Activated T-helper 17 cell treated with anti-CD3 and anti-CD28 coated beads, Interleukin-2, amount 50 U/mL, for 72 hours (primary cell): Measurements from ENCODE around the gene DNAJC21. TPM values are rescaled to one million over a fixed set of nuclear protein-coding genes. Genes with fewer than 3 reads are reported as not detected.

Experiments
- ATAC-seq: fragments of 150-1000 bp; cut with Tn5 transposase; replicated peaks from 2 replicates; pipeline ENCODE4 v1.10.0; 2021; ENCODE audit warnings: mild to moderate bottlenecking, moderate library complexity
- H3K27ac Mint-ChIP-seq: one replicate; pipeline ENCODE4 v1.8.0; 2022; ENCODE audit warnings: mixed read lengths
- H3K27me3 Mint-ChIP-seq: one replicate; pipeline ENCODE4 v1.8.0; 2022; ENCODE audit warnings: mixed read lengths
- H3K36me3 Mint-ChIP-seq: one replicate; pipeline ENCODE4 v1.8.0; 2022; ENCODE audit warnings: low read depth, mild to moderate bottlenecking, mixed read lengths
- H3K4me1 Mint-ChIP-seq: one replicate; pipeline ENCODE4 v1.8.0; 2022; ENCODE audit warnings: mixed read lengths
- H3K4me3 Mint-ChIP-seq: one replicate; pipeline ENCODE4 v1.8.0; 2022; ENCODE audit warnings: mild to moderate bottlenecking, mixed read lengths
- H3K9me3 Mint-ChIP-seq: one replicate; pipeline ENCODE4 v1.8.0; 2022; ENCODE audit warnings: mixed read lengths
- total RNA-seq, 2 donors: library from RNA; stranded (reverse); gene quantifications; one replicate each; pipeline ENCODE4 v1.2.3, GENCODE V29; 2022

Gene DNAJC21
- total RNA-seq, 2 donors from 2014 or later: 33.2 to 53.4 TPM

DNA sequence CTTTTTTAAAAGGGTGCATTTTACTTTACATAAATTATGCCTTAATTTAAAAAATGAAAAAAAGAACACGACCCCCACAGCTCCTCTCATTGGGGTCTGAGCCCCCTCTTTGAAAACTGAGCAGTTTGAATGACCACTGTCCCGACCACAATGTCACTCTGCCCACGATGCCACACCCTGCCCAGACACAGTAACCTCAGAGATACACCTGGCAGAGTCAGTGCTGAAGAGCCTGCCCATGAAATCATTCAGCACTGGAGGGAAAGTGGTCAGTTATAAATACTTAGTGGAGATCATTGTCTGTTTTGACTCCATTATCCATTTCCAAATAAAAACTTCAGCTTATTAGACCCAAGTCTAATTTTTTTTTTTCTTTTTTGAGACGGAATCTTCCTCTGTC is 49.3 kb downstream of the DNAJC21 start:
- H3K27ac Mint-ChIP-seq: no peak overlapping the region
- H3K36me3 Mint-ChIP-seq: no peaks in the 10 kb centered on the region
- H3K4me1 Mint-ChIP-seq: no peaks in the 10 kb centered on the region
- ATAC-seq: no peak
- H3K9me3 Mint-ChIP-seq: peaks cover 4% of the 10 kb centered on the region
- H3K4me3 Mint-ChIP-seq: no peak overlapping the region
- H3K27me3 Mint-ChIP-seq: no peaks in the 10 kb centered on the region

GRCh38 chr5:34982823-34983222 is 53.5 kb downstream of the DNAJC21 start:
- Mint-ChIP-seq H3K4me1 (no peaks in the 10 kb centered on the region), H3K4me3 (no peak overlapping the region), H3K27me3 (peaks cover 18% of the 10 kb centered on the region), H3K9me3 (peaks cover 15% of the 10 kb centered on the region), H3K36me3 (no peaks in the 10 kb centered on the region), H3K27ac (no peak overlapping the region)
- no peak for ATAC-seq

DNA sequence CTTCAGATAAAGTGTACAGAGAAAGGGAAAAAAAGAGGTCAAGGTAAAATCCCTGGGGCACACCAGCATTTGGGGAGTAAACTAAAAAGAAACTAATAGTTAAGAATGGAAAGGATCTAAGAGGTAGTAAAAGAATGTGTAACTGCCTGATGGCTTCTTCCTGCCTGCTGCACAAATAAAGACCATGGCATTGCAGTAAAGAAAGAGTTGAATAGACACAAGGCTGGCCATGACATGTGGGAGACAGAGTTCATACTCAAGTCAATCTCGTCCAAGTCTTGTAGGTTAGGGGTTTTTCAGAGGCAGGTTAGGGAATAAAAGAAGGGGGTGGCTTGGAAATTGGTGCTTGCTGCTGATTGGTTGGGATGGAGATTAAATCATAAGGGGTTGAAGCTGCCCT is 57.6 kb downstream of the DNAJC21 start:
- H3K27me3 Mint-ChIP-seq: peaks cover 39% of the 10 kb centered on the region
- no peak overlapping the region for H3K27ac Mint-ChIP-seq
- H3K4me3 Mint-ChIP-seq: no peak overlapping the region
- no peaks in the 10 kb centered on the region for H3K36me3 Mint-ChIP-seq
- H3K4me1 Mint-ChIP-seq: no peaks in the 10 kb centered on the region
- ATAC-seq: no peak
- peaks cover 14% of the 10 kb centered on the region for H3K9me3 Mint-ChIP-seq

DNA sequence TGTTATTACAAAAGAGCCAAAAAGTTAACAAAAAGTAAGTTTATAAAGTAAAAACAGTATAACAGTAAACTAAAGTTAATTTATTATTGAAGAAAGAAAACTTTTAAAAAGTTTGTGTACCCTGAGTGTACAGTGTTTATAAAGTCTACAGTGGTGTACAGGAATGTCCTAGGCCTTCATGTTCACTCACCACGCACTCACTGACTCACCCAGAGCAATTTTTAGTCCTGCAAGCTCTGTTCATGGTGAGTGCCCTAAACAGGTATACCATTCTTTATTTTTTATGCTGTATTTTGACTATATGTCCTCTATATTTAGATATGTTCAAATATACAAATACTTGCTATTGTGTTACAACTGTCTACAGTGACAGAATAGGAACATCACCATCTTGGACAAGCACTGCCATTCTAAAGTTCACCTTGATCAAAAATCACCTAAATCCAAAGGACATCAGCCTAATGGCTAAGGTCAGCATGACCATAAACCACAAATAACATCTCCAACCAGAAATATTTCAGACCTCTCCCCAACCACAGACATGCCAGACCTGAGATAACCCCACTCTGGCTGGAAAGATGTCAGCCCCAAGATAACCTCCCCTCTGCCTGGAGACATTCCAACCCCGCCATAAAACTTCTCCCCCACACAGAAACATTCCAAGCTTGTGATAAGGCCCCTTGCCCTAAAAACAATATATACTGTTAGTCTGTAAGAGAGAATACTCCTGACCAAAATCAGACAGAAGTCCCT is 62.3 kb downstream of the DNAJC21 start:
- Mint-ChIP-seq H3K9me3 (peaks cover 5% of the 10 kb centered on the region), H3K27ac (no peak overlapping the region), H3K4me1 (no peaks in the 10 kb centered on the region), H3K4me3 (no peak overlapping the region), H3K27me3 (peaks cover 53% of the 10 kb centered on the region), H3K36me3 (no peaks in the 10 kb centered on the region)
- no peak for ATAC-seq

GRCh38 chr5:34993951-34994350 is 64.6 kb downstream of the DNAJC21 start:
- H3K9me3 Mint-ChIP-seq: no peaks in the 10 kb centered on the region
- no peaks in the 10 kb centered on the region for H3K4me1 Mint-ChIP-seq
- H3K36me3 Mint-ChIP-seq: no peaks in the 10 kb centered on the region
- ATAC-seq: no peak
- no peak overlapping the region for H3K27ac Mint-ChIP-seq
- H3K27me3 Mint-ChIP-seq: peaks cover 35% of the 10 kb centered on the region
- no peak overlapping the region for H3K4me3 Mint-ChIP-seq

DNA sequence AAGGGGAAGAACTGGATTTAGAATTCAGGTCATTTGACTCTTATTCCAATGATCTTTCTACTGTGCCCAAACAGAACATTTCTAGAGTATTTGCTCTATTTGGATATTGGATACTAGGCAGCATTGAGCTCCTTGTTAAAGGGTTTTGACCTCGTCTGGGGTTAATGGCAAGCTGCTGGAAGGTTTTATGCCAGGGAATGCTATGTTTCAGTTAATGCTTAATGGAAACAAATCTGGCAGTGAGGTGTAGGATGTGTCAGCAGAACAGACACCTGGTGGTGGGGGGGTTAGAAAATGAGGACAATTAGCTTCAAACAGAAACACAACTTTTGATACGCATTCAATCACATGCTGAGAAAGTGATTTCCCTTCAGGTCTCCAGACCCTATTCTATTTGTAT is 66.9 kb downstream of the DNAJC21 start:
- Mint-ChIP-seq H3K9me3 (no peaks in the 10 kb centered on the region), H3K27ac (no peak overlapping the region), H3K4me1 (no peaks in the 10 kb centered on the region), H3K36me3 (no peaks in the 10 kb centered on the region), H3K4me3 (no peak overlapping the region), H3K27me3 (peaks cover 29% of the 10 kb centered on the region)
- no peak for ATAC-seq

GRCh38 chr5:34998058-34998789 is 68.9 kb downstream of the DNAJC21 start:
- H3K4me1 Mint-ChIP-seq: no peaks in the 10 kb centered on the region
- ATAC-seq: no peak
- no peaks in the 10 kb centered on the region for H3K9me3 Mint-ChIP-seq
- peaks cover 20% of the 10 kb centered on the region for H3K27me3 Mint-ChIP-seq
- H3K27ac Mint-ChIP-seq: no peak overlapping the region
- no peak overlapping the region for H3K4me3 Mint-ChIP-seq
- H3K36me3 Mint-ChIP-seq: no peaks in the 10 kb centered on the region

DNA sequence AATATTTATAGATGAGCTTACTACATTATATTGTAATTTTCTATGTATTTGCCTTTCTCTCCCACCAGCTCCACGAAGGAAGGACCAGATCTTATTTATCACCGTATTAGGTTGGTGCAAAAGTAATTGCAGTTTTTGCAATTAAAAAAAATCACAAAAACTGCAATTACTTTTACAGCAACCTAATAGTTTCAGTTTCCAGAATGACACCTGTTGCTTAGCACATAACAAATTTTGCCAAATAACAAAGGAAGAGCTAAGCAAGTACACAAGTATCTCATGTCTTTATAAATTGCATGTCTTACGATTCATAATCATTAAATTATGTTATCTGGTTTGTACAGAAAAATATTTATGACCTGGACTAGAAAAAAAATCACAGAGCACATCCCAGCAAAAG is 72.5 kb downstream of the DNAJC21 start:
- H3K27me3 Mint-ChIP-seq: peaks cover 20% of the 10 kb centered on the region
- ATAC-seq: no peak
- no peaks in the 10 kb centered on the region for H3K36me3 Mint-ChIP-seq
- H3K4me1 Mint-ChIP-seq: no peaks in the 10 kb centered on the region
- H3K27ac Mint-ChIP-seq: no peak overlapping the region
- H3K9me3 Mint-ChIP-seq: no peaks in the 10 kb centered on the region
- no peak overlapping the region for H3K4me3 Mint-ChIP-seq

DNA sequence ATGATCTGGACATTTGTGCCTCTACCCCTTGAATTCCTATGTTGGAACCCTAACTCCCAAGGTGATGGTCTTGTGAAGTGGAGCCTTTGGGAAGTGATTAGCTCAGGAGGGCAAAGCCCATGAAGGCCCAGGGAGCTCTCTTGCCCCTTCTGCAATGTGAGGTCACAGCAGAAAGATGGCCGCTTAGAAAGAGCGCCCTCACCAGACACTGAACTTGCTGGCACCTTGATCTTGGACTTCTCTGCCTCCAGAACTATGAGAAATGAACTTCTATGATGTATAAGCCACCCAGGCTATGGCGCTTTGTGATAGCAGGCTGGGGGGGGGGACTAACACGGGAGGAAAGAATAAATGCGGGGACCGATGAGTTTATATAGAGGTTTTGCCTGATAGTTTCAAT is 73.1 kb downstream of the DNAJC21 start:
- Mint-ChIP-seq H3K9me3 (no peaks in the 10 kb centered on the region), H3K4me3 (no peak overlapping the region), H3K4me1 (no peaks in the 10 kb centered on the region), H3K27ac (no peak overlapping the region), H3K27me3 (peaks cover 23% of the 10 kb centered on the region), H3K36me3 (no peaks in the 10 kb centered on the region)
- no peak for ATAC-seq

DNA sequence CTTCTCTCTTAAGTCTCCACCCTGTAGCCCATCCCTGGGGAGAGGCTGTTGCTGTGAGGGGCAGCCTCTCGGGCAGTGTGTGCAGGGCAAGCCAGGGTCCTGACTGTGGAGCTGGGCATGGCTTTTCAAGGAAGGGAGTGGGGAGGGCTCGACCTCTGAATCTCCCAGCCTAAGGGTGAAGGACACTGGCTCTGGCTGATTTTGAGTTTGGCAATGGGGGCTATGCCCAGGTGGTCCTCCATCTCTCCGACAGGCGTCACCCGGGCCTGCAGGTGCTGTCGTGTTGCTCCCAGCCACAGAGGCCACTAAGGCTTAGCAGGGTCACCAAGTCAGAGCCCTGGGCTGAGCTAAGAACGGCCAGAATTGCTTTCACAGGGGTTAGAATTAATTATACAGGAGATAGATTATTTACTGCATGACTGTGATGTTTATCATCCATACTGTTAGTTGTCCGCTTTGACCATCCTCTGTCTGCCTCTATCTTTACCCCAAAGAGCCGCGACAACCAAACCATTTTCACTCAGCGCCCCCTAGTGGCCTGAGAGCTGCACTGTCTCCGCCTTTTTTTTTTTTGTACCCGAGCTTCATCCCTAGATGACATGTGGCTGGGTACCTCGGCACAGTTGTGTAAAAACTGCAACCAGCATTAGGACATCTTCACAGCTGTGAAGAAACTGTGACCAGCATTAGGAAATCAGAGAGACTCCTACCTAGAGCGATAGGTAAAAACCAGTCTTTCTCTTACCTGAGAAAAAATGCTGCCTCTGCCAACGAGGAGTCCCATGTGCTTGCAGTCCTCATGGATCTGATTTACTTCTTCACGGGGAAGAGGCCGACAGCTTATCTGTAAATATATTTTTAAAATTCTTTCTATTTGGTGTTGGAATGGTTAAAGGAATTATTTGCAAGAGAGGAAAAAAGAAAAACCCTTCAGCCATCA is 73.9 kb downstream of the DNAJC21 start:
- H3K36me3 Mint-ChIP-seq: no peaks in the 10 kb centered on the region
- peaks cover 29% of the 10 kb centered on the region for H3K27me3 Mint-ChIP-seq
- peak; percentile 64 for ATAC-seq
- H3K4me1 Mint-ChIP-seq: no peaks in the 10 kb centered on the region
- no peaks in the 10 kb centered on the region for H3K9me3 Mint-ChIP-seq
- H3K4me3 Mint-ChIP-seq: no peak overlapping the region
- H3K27ac Mint-ChIP-seq: no peak overlapping the region

DNA sequence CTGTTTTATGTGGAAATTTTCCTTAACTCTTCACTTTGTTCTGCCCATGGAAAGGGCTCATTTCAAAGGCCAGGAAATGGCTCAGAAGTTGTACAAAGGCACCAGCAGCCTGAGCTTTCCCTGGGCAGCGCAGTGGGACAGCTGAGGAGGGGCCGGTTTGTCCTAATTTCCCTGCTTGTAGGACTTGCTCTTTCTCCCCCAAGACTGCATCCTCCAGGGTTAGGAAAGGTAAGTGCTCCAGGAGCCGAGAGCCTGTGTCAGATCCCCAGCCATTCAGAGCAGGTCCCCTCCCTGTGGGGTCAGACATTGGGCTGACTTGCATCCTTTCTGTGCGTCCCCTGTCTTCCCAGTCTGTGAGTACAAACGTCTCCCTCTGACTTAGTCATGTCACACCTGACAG is 74.8 kb downstream of the DNAJC21 start:
- H3K4me3 Mint-ChIP-seq: no peak overlapping the region
- H3K27me3 Mint-ChIP-seq: peaks cover 34% of the 10 kb centered on the region
- no peaks in the 10 kb centered on the region for H3K36me3 Mint-ChIP-seq
- ATAC-seq: no peak
- no peak overlapping the region for H3K27ac Mint-ChIP-seq
- H3K4me1 Mint-ChIP-seq: no peaks in the 10 kb centered on the region
- H3K9me3 Mint-ChIP-seq: no peaks in the 10 kb centered on the region

DNA sequence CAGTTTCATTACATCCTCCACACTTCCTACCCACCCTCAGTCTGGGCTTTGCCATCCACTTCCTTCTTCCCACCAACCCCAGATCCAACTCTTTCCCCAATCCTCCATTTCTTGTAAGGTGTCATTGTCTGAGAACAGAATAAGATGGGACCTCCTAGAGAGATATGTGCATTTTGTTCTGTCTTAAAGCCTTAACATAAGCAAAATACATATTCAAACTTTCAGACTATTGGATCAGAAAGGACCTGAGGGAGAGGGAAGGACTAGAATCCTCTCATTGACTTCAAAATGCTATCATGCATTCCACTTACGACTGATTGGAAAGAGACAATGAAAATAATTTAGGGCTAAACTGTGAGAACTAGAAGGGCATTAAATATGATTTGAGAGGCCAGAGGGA is 75.4 kb downstream of the DNAJC21 start:
- no peak overlapping the region for H3K4me3 Mint-ChIP-seq
- no peaks in the 10 kb centered on the region for H3K4me1 Mint-ChIP-seq
- peaks cover 36% of the 10 kb centered on the region for H3K27me3 Mint-ChIP-seq
- no peaks in the 10 kb centered on the region for H3K9me3 Mint-ChIP-seq
- H3K27ac Mint-ChIP-seq: no peak overlapping the region
- no peak for ATAC-seq
- no peaks in the 10 kb centered on the region for H3K36me3 Mint-ChIP-seq
